Caco-2 (cell line): ENCODE data around the gene ATP9A. TPM values are rescaled to one million over a fixed set of nuclear protein-coding genes. Genes with fewer than 3 reads are reported as not detected.
A peak's percentile ranks its signal among the peaks of the same experiment; 100 is the strongest.

Experiments used
- BruUV-seq: library from RNA; stranded (reverse); fragments of 400-500 nt; replicated peaks from 2 replicates; lab custom pipeline; 2021; lab: Mats Ljungman, UMichigan
- CTCF ChIA-PET: fragments of 300-600 bp; sonication (Branson Sonifier 250); formaldehyde crosslinking; loops from one replicate; lab custom pipeline; 2022; ENCODE audit warnings: antibody characterized with exemption; lab: Charles Lee
- POLR2A ChIA-PET: fragments of 300-600 bp; sonication (Branson Sonifier 250); formaldehyde crosslinking; loops from one replicate; lab custom pipeline; 2022; ENCODE audit warnings: antibody characterized with exemption; lab: Charles Lee
- DNase-seq, 2 experiments: peaks; one replicate each; pipeline versions ENCODE4 v3.0.0 to v3.0.0-alpha.2; 2020 to 2022
- H3K27me3 ChIP-seq: replicated peaks from 2 replicates; pipeline ENCODE4 v1.6.0; 2011; ENCODE audit warnings: low read length; ENCODE audit not compliant: control insufficient read depth, insufficient read depth
- H3K36me3 ChIP-seq: 2 replicates; pipeline ENCODE4 v1.5.1; 2011; ENCODE audit warnings: low read length; ENCODE audit not compliant: control insufficient read depth, insufficient read depth
- H3K4me1 ChIP-seq: fragments of 250-450 bp; sonication (Bioruptor Pico); 2 replicates; pipeline ENCODE4 v1.5.1; 2020; ENCODE audit warnings: mild to moderate bottlenecking
- H3K4me3 ChIP-seq: 2 replicates; pipeline ENCODE4 v1.5.1; 2011; ENCODE audit warnings: low read depth, mild to moderate bottlenecking, control low read depth, low read length
- H3K9me3 ChIP-seq: fragments of 250-450 bp; sonication (Bioruptor Pico); 2 replicates; pipeline ENCODE4 v1.5.1; 2020; ENCODE audit warnings: mild to moderate bottlenecking, moderate library complexity
- H3K27ac Mint-ChIP-seq: one replicate; pipeline ENCODE4 v1.8.0; 2022; ENCODE audit warnings: mixed read lengths; ENCODE audit not compliant: unreplicated experiment
- H3K27me3 Mint-ChIP-seq: one replicate; pipeline ENCODE4 v1.8.0; 2022; ENCODE audit warnings: mixed read lengths; ENCODE audit not compliant: insufficient read depth, unreplicated experiment
- H3K36me3 Mint-ChIP-seq: one replicate; pipeline ENCODE4 v1.8.0; 2022; ENCODE audit warnings: mild to moderate bottlenecking, mixed read lengths; ENCODE audit not compliant: insufficient read depth, unreplicated experiment
- H3K4me1 Mint-ChIP-seq: one replicate; pipeline ENCODE4 v1.8.0; 2022; ENCODE audit warnings: low read depth, mixed read lengths; ENCODE audit not compliant: unreplicated experiment
- H3K4me3 Mint-ChIP-seq: one replicate; pipeline ENCODE4 v1.8.0; 2022; ENCODE audit warnings: mild to moderate bottlenecking, moderate library complexity, mixed read lengths; ENCODE audit not compliant: unreplicated experiment
- H3K9me3 Mint-ChIP-seq: one replicate; pipeline ENCODE4 v1.8.0; 2022; ENCODE audit warnings: mixed read lengths; ENCODE audit not compliant: unreplicated experiment
- CTCF ChIP-seq, 2 experiments: fragments of 200-600 bp in 1 of 2; IDR thresholded peaks; 1 replicate in 1 of 2; 2 replicates in 1 of 2; pipeline versions ENCODE4 v1.5.1 to v1.8.0; 2011 to 2022; ENCODE audit warnings: antibody characterized with exemption in 1 of 2, control low read depth in 1 of 2, inconsistent platforms in 1 of 2, low read depth in 1 of 2, low read length in 1 of 2, mild to moderate bottlenecking in 1 of 2, moderate library complexity in 1 of 2; ENCODE audit not compliant: insufficient read depth in 1 of 2, severe bottlenecking in 1 of 2, unreplicated experiment in 1 of 2
- intact Hi-C: fragments of 100-400 bp; cut with micrococcal nuclease; formaldehyde crosslinking; loops from one replicate; pipeline ENCODE4 v1.10.0; 2022; ENCODE audit not compliant: unreplicated experiment
- total RNA-seq: library from RNA; stranded (reverse); gene quantifications from 2 replicates; pipeline ENCODE4 v1.2.3, GENCODE V29; 2022

ATP9A gene
- total RNA-seq, 1 experiment from 2014 or later: 102 TPM

GRCh38 chr20:51796340-51796739, 28.1 kb upstream of the ATP9A start:
- intact Hi-C loops: no loop called here
- BruUV-seq: no TSS peak
- POLR2A ChIA-PET: interaction anchor here (0.6 kb wide), 2 partner anchors 13 to 21 kb away, joined by 3 to 5 read pairs; no protein-coding TSS in a partner anchor
- Histone ChIP-seq H3K36me3 (peaks cover 2% of the 10 kb centered on the region), H3K27me3 (no peaks in the 10 kb centered on the region), H3K9me3 (no peaks in the 10 kb centered on the region), H3K4me1 (peaks cover 38% of the 10 kb centered on the region), H3K4me3 (no peak overlapping the region)
- Mint-ChIP-seq H3K4me3 (peak overlapping the region; percentile 98), H3K9me3 (no peaks in the 10 kb centered on the region), H3K27ac (peak overlapping the region; percentile 96), H3K4me1 (peaks cover 54% of the 10 kb centered on the region), H3K36me3 (peaks cover 61% of the 10 kb centered on the region), H3K27me3 (no peaks in the 10 kb centered on the region)
- TF ChIP-seq CTCF (IDR thresholded peaks at IDR 0.05; ENCODE audit: insufficient read depth in 1 of 2, low read depth in 1 of 2, low read length in 1 of 2, severe bottlenecking in 1 of 2, unreplicated experiment in 1 of 2): no peak
- CTCF ChIA-PET: interaction anchor here (0.6 to 2.5 kb wide), 8 partner anchors 21 to 1153 kb away, joined by 3 to 31 read pairs (median 10); partner anchors contain the start of gene ATP9A
- DNase-seq: peak in 1 of 2 experiments; percentile 27

- H3K36me3 ChIP-seq: peaks cover 7% of the 10 kb centered on the region
- BruUV-seq: no TSS peak
- Mint-ChIP-seq H3K27me3 (no peaks in the 10 kb centered on the region), H3K4me3 (no peak overlapping the region), H3K27ac (peak overlapping the region; percentile 64), H3K4me1 (peaks cover 33% of the 10 kb centered on the region), H3K9me3 (no peaks in the 10 kb centered on the region), H3K36me3 (peaks cover 78% of the 10 kb centered on the region)
- POLR2A ChIA-PET: no interaction called here
- H3K4me1 ChIP-seq: peaks cover 21% of the 10 kb centered on the region
- no peaks in the 10 kb centered on the region for H3K27me3 ChIP-seq
- no peak for TF ChIP-seq CTCF (IDR thresholded peaks at IDR 0.05; ENCODE audit: insufficient read depth in 1 of 2, low read depth in 1 of 2, low read length in 1 of 2, severe bottlenecking in 1 of 2, unreplicated experiment in 1 of 2)
- H3K4me3 ChIP-seq: no peak overlapping the region
- no peak for DNase-seq
- no peaks in the 10 kb centered on the region for H3K9me3 ChIP-seq
- CTCF ChIA-PET: interaction anchor here (0.6 kb wide), 1 partner anchor 127 kb away, joined by 4 read pairs; no protein-coding TSS in a partner anchor
- intact Hi-C loops: no loop called here
Measured at GRCh38 chr20:51792960-51793359, 24.8 kb upstream of the ATP9A start.

GRCh38 chr20:51791626-51792025, 23.4 kb upstream of the ATP9A start:
- no peaks in the 10 kb centered on the region for H3K9me3 ChIP-seq

More at GRCh38 chr20:51791626-51792025, 23.4 kb upstream of the ATP9A start:
- intact Hi-C loops: no loop called here
- Histone ChIP-seq H3K4me1 (peaks cover 11% of the 10 kb centered on the region), H3K4me3 (no peak overlapping the region), H3K27me3 (no peaks in the 10 kb centered on the region), H3K36me3 (peaks cover 7% of the 10 kb centered on the region)
- peaks cover 92% of the 10 kb centered on the region for H3K36me3 Mint-ChIP-seq
- no peaks in the 10 kb centered on the region for H3K9me3 Mint-ChIP-seq
- peaks cover 20% of the 10 kb centered on the region for H3K4me1 Mint-ChIP-seq
- POLR2A ChIA-PET: no interaction called here
- CTCF ChIA-PET: interaction anchor here (0.5 kb wide), 1 partner anchor 137 kb away, joined by 4 read pairs; no protein-coding TSS in a partner anchor
- no TSS peak for BruUV-seq
- no peak for TF ChIP-seq CTCF (IDR thresholded peaks at IDR 0.05; ENCODE audit: insufficient read depth in 1 of 2, low read depth in 1 of 2, low read length in 1 of 2, severe bottlenecking in 1 of 2, unreplicated experiment in 1 of 2)
- no peak for DNase-seq
- no peaks in the 10 kb centered on the region for H3K27me3 Mint-ChIP-seq
- peak overlapping the region; percentile 18 for H3K27ac Mint-ChIP-seq
- H3K4me3 Mint-ChIP-seq: no peak overlapping the region
